GM12872 (cell line): Measurements from ENCODE around the gene EGFR.

ENCODE experiments used
- TF ChIP-seq, protein P1 (sequence below): IDR thresholded peaks from 3 replicates; pipeline ENCODE4 v1.5.1; 2011; ENCODE audit warnings: low read depth, mild to moderate bottlenecking, low read length, moderate library complexity; ENCODE audit not compliant: insufficient read depth

The EGFR gene

GRCh38 chr7:55066524-55066923 is 47.7 kb downstream of the EGFR start:
- TF ChIP-seq, protein P1, sequence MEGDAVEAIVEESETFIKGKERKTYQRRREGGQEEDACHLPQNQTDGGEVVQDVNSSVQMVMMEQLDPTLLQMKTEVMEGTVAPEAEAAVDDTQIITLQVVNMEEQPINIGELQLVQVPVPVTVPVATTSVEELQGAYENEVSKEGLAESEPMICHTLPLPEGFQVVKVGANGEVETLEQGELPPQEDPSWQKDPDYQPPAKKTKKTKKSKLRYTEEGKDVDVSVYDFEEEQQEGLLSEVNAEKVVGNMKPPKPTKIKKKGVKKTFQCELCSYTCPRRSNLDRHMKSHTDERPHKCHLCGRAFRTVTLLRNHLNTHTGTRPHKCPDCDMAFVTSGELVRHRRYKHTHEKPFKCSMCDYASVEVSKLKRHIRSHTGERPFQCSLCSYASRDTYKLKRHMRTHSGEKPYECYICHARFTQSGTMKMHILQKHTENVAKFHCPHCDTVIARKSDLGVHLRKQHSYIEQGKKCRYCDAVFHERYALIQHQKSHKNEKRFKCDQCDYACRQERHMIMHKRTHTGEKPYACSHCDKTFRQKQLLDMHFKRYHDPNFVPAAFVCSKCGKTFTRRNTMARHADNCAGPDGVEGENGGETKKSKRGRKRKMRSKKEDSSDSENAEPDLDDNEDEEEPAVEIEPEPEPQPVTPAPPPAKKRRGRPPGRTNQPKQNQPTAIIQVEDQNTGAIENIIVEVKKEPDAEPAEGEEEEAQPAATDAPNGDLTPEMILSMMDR = no peak

DNA sequence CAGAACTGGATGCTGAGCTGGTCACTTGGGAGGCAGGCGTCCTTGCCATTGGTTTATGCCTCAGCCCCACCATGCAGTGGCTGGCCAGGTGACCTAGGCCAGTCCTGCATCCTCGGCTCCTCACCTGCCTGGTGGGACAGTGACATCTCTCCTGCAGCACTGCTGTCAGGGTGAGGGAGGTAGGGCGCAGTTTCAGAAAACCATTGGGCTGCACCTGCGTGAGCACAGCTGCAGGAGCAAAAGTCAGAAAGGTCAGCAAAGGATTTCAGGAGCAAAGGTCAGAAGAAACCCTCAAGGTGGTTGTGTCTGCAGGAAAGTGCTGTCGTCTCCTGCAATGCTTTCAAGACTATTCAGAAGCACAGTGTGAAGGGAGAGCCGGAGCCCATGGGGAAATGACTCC is 48.1 kb downstream of the EGFR start:
- TF ChIP-seq, protein P1 = no peak

GRCh38 chr7:55067748-55068147 is 48.9 kb downstream of the EGFR start:
- TF ChIP-seq, protein P1 = no peak

DNA sequence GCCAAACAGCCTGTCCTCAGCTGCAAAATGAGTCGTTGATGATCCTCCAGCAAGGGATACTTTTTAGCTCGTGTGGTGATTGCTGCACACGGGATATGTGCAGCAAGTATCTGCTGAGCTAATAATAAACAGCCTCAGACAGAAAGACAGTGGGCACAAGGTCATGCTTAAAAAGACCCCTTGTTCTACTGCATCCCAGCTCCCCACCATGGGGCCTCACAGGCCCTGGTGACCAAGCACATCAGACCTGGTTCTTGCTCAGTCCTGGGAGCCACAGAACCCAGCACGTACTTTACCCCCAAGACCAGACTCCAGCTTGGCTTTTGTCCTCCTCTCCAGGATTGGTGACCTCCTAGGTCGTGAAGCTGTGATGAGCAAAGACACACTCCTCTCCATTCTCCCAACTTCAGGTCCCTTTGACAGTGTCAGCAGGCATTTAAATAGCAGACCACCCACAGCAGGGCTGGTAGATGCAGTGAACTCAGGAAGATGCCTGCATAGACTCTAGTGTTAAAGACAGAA is 50.5 kb downstream of the EGFR start:
- TF ChIP-seq, protein P1 = no peak

- TF ChIP-seq, protein P1 = no peak
These were observed 51.5 kb downstream of the EGFR start for GRCh38 chr7:55070271-55070743.

- TF ChIP-seq, protein P1 = no peak
These were observed 52.0 kb downstream of the EGFR start for GRCh38 chr7:55070854-55071253.

DNA sequence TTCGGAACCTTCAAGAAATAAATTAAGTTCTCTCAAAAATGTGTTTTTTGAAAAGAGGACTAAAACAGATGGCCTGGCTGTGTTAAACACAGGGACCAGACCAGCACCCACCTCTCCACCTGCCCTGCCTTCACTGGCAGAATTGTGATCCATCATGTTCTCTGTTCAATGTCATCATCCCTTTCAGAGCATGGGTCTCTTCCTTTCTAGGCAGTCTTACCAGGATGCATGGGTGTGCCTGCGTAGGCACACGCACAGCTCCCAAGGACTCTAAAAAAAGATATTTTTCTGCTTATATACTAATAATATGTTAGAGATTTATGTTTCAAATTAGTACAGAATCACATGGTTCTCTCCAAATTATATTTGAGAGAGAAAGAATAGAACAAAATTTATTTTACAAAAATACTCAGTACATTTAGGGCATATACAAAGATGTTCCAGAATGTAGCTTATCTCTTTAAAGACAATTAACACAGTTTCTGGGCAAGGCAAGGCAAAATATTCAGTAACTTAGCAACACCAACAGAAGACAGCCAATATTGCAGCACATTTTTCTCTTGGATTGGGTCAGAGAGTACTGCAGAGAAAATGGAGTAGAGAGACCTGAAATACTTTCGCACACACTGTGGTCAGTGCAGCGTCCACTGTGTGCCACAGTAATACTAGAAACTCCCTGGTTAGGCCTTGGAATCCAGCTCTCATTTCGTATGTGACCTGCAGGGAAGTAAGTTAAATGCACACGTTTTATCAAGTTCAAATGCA is 52.8 kb downstream of the EGFR start:
- TF ChIP-seq, protein P1 = no peak
